Cortex of kidney (tissue), 1 donor: ENCODE results near the gene RNU5B-1.

Source experiments
- DNase-seq: peaks from one replicate; lab custom pipeline; 2025; lab: John Stamatoyannopoulos, UW

RNU5B-1 gene

DNA sequence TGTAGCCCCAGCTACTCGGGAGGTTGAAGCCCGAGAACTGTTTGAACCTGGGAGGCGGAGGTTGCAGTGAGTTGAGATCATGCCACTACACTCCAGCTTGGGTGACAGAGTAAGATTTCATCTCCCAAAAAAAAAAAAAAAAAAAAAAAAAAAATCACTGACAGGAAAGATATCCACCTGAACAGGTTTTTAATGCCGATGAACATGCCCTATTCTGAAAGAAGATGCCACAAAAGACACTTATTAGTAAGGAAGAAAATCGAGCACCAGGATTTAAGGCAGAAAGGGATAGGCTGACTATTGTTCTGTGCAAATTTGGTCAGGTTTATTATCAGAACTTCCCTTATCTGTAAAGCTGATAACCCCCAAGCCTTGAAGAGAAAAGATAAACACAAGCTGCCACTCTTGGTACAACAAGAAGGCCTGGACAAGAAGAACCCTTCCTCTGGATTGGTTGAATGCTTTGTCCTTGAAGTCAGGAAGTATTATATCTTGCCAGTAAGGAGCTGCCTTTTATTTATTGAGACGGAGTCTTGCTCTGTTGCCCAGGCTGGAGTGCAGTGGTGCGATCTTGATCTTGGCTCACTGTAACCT is 15.1 kb upstream of the RNU5B-1 start:
- no peak for DNase-seq

DNA sequence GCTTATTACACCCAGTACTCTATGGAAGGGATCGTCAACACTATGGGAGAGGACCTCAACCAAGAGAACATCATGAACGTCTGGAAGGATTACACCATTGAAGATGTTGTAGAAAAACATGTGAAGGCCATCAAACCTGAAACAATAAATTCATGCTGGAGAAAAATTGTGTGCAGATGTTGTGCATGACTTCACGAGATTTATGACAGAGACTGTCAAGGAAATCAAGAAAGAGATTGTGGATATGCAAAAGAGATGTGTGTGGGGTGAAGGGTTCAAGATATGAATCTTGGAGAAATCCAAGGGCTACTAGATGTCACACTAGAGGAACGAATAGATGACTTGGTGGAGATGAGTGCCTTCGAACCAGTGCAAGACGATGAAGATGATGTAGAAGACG is 14.2 kb upstream of the RNU5B-1 start:
- DNase-seq, result no peak

GRCh38 chr15:65292938-65293518 is 11.4 kb upstream of the RNU5B-1 start:
- DNase-seq, result no peak

GRCh38 chr15:65298731-65299130 is 5.7 kb upstream of the RNU5B-1 start:
- no peak for DNase-seq

DNA sequence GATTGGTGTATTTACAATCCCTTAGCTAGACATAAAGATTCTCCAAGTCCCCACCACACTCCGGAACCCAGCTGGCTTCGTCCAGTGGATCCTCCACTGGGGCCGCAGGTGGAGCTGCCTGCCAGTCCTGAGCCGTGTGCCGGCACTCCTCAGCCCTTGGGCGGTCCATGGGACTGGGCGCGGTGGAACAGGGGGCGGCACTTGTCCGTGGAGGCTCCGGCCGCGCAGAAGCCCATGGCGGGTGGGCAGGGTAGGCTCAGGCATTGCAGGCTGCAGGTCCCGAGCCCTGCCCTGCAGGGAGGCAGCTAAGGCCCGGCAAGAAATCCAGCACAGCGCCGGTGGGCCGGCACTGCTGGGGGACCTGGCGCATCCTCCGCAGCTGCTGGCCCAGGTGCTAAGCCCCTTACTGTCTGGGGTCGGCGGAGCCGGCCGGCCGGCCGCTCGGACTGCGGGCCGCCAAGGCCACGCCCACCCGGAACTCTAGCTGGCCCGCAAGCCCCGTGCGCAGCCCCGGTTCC is 3.5 kb upstream of the RNU5B-1 start:
- DNase-seq, result no peak

GRCh38 chr15:65302061-65302460 is 2.4 kb upstream of the RNU5B-1 start:
- no peak for DNase-seq

DNA sequence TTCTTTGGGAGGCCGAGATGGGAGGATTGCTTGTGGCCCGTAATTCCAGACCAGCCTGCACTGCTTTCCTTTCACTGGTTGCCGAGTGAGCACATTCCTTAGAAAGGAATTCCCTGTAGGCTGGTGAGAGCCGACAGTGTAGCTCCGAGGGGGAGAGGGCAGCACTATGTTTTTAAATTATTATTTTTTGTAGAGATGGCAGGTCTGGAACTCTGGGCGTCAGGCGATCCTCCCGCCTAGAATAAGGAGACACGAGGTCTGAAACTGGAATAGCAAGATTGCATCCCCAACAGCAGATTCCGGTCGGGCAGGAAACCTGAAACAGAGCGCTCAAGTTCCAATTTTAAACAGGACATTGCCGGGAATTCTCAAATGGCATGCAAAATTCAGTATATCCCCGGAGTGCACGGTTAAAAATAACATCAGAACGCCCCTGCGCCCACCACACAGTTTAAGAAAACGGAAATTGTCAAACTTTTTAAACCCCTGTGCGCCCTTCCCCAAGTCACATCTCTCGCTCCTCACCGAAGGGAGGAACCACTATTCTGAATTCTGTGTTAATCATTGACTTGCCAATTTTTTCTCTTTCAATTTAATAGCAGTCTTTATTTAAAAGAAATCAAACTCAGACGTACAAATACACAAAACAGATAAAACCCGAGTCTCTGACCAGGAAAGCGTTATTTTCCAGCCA is 643 bp upstream of the RNU5B-1 start:
- DNase-seq, result no peak

DNA sequence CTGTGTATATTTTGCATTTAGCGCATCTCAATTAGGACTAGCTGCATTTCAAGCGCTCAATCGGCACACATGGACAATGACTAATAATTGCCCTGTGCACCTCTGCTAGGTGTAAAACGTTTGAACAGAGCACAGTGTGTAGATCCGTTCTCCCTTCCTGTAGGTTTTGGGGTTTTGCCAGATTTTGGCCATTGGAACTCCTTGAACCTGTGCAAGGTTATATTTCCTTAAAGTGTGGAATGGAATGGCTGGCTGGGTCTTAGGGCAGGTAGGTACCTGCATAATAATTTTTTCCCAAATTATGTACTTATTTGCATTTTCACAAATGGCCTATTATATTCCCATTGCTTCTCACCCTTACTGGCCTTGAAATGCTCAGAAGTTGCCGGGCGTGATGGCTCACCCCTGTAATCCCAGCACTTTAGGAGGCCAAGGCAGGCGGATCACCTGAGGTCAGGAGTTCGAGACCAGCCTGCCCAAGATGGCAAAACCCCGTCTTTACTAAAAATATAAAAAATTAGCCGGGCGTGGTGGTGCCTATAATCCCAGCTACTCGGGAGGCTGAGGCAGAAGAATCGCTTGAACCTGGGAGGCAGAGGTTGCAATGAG is 777 bp downstream of the RNU5B-1 start:
- no peak for DNase-seq

GRCh38 chr15:65305776-65306175 is 1.3 kb downstream of the RNU5B-1 start:
- no peak for DNase-seq

DNA sequence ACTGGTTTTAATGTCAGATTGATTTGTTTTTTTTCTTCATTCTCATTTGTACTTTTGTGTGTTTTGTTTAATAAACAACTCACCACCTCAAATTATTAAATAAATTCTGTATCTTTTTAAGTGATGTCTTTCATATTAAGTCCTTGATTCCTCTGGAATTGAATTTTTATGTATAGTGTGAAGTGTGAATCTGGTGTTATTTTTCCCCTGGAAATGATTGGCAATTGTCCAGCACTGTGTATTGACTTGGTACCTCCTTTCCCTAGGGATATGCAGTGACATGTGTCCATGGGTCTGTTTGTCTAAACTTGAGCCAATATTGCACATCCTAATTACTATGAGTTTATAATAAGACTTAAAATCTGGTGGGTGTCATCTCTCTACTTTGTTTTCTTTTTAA is 2.1 kb downstream of the RNU5B-1 start:
- no peak for DNase-seq

- no peak for DNase-seq
Measured at GRCh38 chr15:65307978-65308377, 3.5 kb downstream of the RNU5B-1 start.

DNA sequence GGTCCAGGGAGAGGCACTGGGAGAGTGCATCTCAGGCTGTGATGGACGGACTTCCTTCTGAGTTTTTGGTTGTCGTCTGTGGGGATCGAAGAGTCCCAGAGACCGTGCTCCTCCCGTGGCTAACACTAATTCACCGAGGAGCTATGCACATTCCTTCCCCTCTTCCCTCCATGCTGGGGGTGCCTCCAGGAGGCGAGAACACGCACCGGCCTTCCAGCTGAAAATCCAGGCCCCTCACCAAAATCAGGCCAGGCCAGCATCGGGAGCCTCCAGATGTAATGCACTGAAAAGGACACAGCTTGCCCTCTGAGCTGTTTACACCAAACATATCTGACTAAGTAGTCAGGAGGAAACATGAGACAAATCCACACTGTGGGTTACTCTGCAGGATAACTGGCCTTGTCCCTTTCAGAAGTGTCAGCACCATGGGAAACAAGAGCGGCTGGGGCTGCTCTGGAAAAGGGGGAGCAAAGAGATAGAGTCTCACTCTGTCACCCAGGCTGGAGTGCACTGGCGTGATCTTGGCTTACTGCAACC is 5.5 kb downstream of the RNU5B-1 start:
- no peak for DNase-seq

GRCh38 chr15:65310431-65311137 is 6.1 kb downstream of the RNU5B-1 start:
- no peak for DNase-seq

GRCh38 chr15:65311760-65312159 is 7.3 kb downstream of the RNU5B-1 start:
- no peak for DNase-seq

DNA sequence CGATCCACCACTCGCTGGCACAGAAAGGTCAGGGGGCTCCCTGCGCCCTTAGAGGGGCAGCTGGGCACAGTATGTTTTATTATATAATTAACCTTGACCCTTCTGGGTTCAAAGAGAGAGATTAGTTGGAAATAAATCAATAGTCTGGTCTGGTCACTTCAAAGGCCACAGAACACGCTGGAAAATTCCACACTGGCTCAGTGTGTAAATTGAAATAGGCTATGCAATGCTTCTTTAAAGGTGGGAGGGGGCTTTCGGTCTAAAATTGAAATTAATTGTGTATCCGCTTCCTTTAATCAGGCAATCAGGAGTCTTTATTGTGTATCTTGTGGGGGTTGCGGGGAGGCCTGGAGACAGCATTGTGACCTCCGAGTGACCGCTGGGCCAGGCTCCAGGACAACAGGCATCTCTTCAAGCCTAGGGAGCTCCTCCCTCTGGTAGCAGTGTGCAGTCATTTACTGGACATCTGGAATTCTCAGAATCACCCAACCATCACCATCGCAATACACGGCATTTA is 8.0 kb downstream of the RNU5B-1 start:
- DNase-seq, result no peak

DNA sequence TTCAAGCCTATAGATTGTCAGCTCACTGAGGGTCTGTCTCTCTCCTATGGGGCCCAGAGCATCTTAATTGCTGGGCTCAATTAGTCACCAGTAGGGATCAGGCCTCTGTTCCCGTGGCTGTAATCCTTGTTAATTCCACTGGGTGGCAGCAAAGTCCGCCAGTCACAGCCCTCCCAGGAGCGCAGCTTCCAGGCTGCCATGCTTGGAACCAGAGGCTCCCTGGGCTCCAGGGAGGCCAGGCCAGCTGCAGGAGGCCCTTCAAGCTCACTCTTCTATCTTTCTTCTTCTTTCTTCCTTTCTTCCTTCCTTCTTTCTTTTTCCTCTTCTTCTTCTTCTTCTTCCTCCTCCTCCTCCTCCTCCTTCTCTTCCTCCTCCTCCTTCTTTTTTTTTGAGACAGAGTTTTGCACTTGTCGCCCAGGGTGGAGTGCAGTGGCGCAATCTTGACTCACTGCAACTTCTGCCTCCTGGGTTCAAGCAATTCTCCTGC is 14.4 kb downstream of the RNU5B-1 start:
- DNase-seq, result no peak

- no peak for DNase-seq
Measured at GRCh38 chr15:65323071-65323511, 18.6 kb downstream of the RNU5B-1 start.

DNA sequence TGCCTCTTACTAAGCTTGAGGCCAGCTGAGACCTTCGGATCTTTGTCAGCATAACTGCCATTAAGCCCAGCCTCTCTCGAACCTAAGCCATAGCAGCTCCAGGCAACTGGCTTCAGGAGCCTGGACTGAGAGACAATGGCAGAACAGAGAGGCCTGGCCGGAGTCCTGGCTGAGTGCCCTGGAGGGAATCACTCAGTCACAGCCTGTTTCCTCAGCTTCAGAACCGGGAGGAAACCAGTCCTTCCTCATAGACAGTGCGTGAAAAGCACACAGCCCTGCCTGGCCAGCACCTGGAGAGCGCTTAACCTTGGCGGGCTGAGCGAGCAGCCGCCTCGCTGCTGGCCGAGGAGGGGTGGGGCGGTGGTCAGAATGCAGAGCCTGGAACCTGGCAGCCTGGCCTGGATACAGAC is 21.6 kb downstream of the RNU5B-1 start:
- DNase-seq, result no peak

- DNase-seq, result no peak
Measured at GRCh38 chr15:65326818-65327217, 22.3 kb downstream of the RNU5B-1 start.

- no peak for DNase-seq
Measured at GRCh38 chr15:65327651-65328393, 23.3 kb downstream of the RNU5B-1 start.
